Stimulated activated CD4-positive, alpha-beta T cell treated with anti-CD3 and anti-CD28 coated beads, Interleukin-4, amount 100 ng/mL, for 4 hours (primary cell): Measurements from ENCODE around the gene PSMC3IP.

Experiments
- DNase-seq, 2 experiments: peaks; one replicate each; pipeline ENCODE4 v3.0.0-alpha.2; 2020

PSMC3IP gene

DNA sequence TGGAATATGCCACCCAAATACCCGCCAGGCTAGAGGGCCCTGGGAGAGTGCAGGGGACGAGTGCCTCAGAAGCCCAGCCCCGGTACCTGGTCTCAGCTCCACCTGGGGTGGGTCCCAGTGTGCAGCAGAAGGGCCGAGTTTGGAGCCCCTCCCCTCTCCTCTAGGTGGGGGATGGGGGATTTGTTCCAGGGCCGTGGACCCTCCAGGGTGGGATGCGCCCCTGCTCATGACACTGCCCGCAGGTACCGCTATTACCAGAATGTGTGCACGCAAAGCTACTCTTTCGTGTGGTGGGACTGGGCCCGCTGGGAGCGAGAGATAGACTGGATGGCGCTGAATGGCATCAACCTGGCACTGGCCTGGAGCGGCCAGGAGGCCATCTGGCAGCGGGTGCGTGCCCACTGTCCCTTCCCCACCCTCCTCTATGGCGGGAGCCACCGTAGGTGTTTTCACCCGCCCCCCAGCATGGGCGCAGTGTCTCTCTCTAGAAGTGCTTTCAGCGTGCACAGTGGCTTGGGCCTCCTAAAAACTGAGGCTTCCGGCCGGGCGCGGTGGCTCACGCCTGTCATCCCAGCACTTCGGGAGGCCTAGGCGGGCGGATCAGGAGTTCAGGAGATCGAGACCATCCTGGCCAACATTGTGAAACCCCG lies 40.2 kb downstream of the PSMC3IP start:
- DNase-seq, result no peak

GRCh38 chr17:42536372-42537155 lies 41.0 kb downstream of the PSMC3IP start:
- DNase-seq, result peak; percentile 66 to 72

DNA sequence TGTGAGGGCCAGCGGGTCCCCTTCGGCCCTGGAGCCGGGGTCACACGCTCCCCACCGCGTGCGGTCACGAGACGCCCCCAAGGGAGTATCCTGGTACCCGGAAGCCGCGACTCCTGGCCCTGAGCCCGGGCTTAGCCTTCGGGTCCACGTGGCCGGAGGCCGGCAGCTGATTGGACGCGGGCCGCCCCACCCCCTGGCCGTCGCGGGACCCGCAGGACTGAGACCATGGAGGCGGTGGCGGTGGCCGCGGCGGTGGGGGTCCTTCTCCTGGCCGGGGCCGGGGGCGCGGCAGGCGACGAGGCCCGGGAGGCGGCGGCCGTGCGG lies 41.5 kb downstream of the PSMC3IP start, which contains the start of gene NAGLU:
TSS of gene NAGLU (plus strand) at position 194 of the 324 bp plus-strand sequence. CDS start at position 226, 32 bp downstream.
- peak; percentile 77 to 84 for DNase-seq

DNA sequence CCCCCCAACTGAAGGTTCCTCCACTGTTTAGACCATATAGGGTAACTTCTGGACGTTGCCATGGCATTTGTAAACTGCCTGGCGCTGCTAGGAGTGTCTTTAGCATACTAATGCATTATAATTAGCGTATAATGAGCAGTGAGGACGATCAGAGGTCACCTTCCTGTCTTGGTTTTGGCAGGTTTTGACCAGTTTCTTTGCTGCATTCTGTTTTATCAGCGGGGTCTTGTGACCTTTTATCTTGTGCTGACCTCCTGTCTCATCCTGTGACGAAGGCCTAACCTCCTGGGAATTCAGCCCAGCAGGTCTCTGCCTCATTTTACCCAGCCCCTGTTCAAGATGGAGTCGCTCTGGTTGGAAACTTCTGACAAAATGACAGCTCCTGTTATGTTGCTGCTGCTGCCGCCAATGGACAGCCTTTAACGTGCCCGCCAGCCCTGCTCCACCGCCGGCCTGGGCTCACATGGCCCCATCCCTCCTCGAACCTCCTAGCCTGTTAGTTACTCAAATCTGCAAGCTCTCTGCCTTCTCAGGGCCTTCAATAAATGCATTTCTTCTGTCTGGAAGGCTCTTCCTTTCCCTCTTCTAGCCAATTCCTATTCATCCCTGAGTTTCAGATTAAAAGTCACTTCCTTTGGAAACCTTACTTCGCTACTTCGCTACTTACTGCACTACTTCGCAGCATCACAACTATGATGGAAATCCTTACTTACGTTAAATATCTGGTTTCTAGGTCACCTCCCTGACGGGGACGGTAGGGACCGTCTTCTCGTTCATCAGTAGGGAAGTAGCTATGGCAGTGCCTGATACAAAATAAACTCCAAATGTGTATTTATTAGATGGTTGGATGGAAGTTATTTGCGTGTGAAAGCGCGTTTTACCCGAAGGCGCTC lies 42.1 kb downstream of the PSMC3IP start:
- DNase-seq, result no peak

GRCh38 chr17:42531455-42532354 lies 45.8 kb downstream of the PSMC3IP start:
- peak; percentile 20 to 48 for DNase-seq

DNA sequence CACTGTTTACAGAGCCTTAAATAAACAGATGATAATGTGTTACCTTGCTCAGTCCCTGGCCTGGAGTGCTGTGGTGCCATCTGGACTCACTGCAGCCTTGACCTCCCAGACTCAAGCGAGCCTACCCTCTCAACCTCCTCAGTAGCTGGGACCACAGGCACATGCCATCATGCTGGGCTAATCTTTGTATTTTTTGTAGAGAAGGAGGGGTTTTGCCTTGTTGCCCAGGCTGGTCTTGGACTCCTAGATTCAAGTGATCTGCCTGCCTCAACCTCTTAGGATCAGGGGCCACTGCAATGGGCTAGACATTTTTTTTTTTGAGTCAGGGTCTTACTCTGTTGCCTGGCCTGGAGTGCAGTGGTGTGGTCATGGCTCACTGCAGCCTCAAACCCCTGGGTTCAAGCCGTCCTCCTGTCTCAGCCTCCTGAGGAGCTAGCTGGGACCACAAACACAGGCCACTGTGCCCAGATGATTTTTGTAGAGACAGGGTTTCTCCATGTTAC lies 46.5 kb downstream of the PSMC3IP start:
- DNase-seq, result no peak

DNA sequence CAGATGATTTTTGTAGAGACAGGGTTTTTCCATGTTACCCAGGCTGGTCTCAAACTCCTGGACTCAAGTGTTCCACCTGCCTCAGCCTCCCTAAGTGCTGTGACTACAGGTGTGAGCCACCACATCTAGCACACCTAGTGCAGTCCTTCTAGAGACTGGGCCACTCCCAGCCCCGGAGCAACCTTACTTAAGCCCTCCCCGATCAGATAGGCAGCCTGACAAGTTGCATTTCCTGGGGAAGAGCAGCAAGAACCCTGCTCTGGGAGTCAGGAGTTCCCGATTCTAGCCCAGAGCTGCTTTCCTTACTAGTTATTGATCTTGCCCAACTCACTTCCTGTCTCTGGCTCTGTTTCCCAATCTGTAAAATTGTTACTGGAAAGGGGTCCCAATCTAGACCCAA lies 48.5 kb downstream of the PSMC3IP start:
- DNase-seq, result no peak

- DNase-seq, result no peak
These were observed 49.6 kb downstream of the PSMC3IP start for GRCh38 chr17:42527932-42528331.

GRCh38 chr17:42526031-42526444 lies 51.5 kb downstream of the PSMC3IP start:
- DNase-seq, result no peak

- DNase-seq, result no peak
These were observed 52.3 kb downstream of the PSMC3IP start for GRCh38 chr17:42525221-42525620.

- no peak for DNase-seq
These were observed 54.7 kb downstream of the PSMC3IP start for GRCh38 chr17:42522798-42523278.
